Choroid plexus epithelial cell (primary cell): ENCODE measurements around the gene PRTFDC1.
"Not testable (repeated sequence)": the region's sequence is repeated elsewhere in the genome, so short reads cannot be mapped to it uniquely, and the experiment has no call there.

Source experiments
- DNase-seq: peaks from one replicate; pipeline ENCODE4 v3.0.0-alpha.2; 2010; ENCODE audit warnings: low read depth
- H3K4me3 ChIP-seq: 2 replicates; pipeline ENCODE4 v1.5.1; 2011; ENCODE audit warnings: low read depth, mild to moderate bottlenecking, control low read depth, low read length, moderate library complexity
- CTCF ChIP-seq: conservative IDR thresholded peaks from 2 replicates; pipeline ENCODE4 v1.5.1; 2011; ENCODE audit warnings: low read depth, mild to moderate bottlenecking, control low read depth, inconsistent platforms, low read length, moderate library complexity

The PRTFDC1 gene

GRCh38 chr10:24847112-24848070 lies 105.0 kb downstream of the PRTFDC1 start:
- no peak for DNase-seq
- no peak for TF ChIP-seq CTCF
- H3K4me3 ChIP-seq = no peak overlapping the region

GRCh38 chr10:24844742-24845141 lies 107.7 kb downstream of the PRTFDC1 start:
- TF ChIP-seq CTCF = no peak
- H3K4me3 ChIP-seq = no peak overlapping the region
- DNase-seq = no peak

- no peak for DNase-seq
- TF ChIP-seq CTCF = no peak
- H3K4me3 ChIP-seq = no peak overlapping the region
Observed at GRCh38 chr10:24843256-24843655, 109.2 kb downstream of the PRTFDC1 start.

- no peak for TF ChIP-seq CTCF
- DNase-seq = no peak
- no peak overlapping the region for H3K4me3 ChIP-seq
Observed at GRCh38 chr10:24842856-24843255, 109.5 kb downstream of the PRTFDC1 start.

GRCh38 chr10:24841530-24841929 lies 110.9 kb downstream of the PRTFDC1 start:
- no peak for TF ChIP-seq CTCF
- no peak for DNase-seq
- H3K4me3 ChIP-seq = no peak overlapping the region

- no peak overlapping the region for H3K4me3 ChIP-seq
- no peak for TF ChIP-seq CTCF
- no peak for DNase-seq
Observed at GRCh38 chr10:24840784-24841183, 111.6 kb downstream of the PRTFDC1 start.

- DNase-seq, H3K4me3 ChIP-seq: not testable (repeated sequence)
Observed at GRCh38 chr10:24837781-24838180, 114.6 kb downstream of the PRTFDC1 start.
